ENCODE data around the gene ABCC6. TPM values are rescaled to one million over a fixed set of nuclear protein-coding genes. Genes with fewer than 3 reads are reported as not detected.
"Not testable (repeated sequence)": the region's sequence is repeated elsewhere in the genome, so short reads cannot be mapped to it uniquely, and the experiment has no call there.

The ABCC6 gene
- polyA plus RNA-seq, 1 of the 3 experiments (the other 2 are of a cell fraction): 0.71 TPM

- H3K9me3 ChIP-seq; H4K20me1 ChIP-seq (ENCODE audit: insufficient read depth); H3K27ac ChIP-seq (ENCODE audit: low read depth in 2 of 2, low read length in 1 of 2); CTCF ChIA-PET; H3K27me3 ChIP-seq (ENCODE audit: insufficient read depth); H3K4me2 ChIP-seq; H3F3A ChIP-seq (replicated peaks; ENCODE audit: insufficient read depth); H3K9ac ChIP-seq; H3K4me3 ChIP-seq (ENCODE audit: low read depth in 2 of 2, low read length in 1 of 2); H3K9me2 ChIP-seq; H3K4me1 ChIP-seq (ENCODE audit: control insufficient read depth in 1 of 2, insufficient read depth in 2 of 2, low read depth in 1 of 2, low read length in 1 of 2); DNase-seq; H3K36me3 ChIP-seq (replicated peaks in 1 of 2; ENCODE audit: control insufficient read depth in 1 of 2, insufficient read depth in 2 of 2, low read length in 1 of 2); POLR2A ChIA-PET; H2AFZ ChIP-seq (ENCODE audit: low read depth); H3K79me2 ChIP-seq (ENCODE audit: insufficient read depth): not testable (repeated sequence)
- WGBS (ENCODE audit: low lambda C conversion rate): no CpG with 5 or more reads among the region's 2 CpGs
These were observed 40.7 kb upstream of the ABCC6 start for GRCh38 chr16:16263947-16264346.

GRCh38 chr16:16262954-16263555 lies 39.8 kb upstream of the ABCC6 start:
- DNase-seq; POLR2A ChIA-PET; H3K36me3 ChIP-seq (replicated peaks in 1 of 2; ENCODE audit: control insufficient read depth in 1 of 2, insufficient read depth in 2 of 2, low read length in 1 of 2); H4K20me1 ChIP-seq (ENCODE audit: insufficient read depth); H3K4me2 ChIP-seq; H3K9me3 ChIP-seq; H3F3A ChIP-seq (replicated peaks; ENCODE audit: insufficient read depth); H3K9ac ChIP-seq; H3K4me3 ChIP-seq (ENCODE audit: low read depth in 2 of 2, low read length in 1 of 2); H3K27ac ChIP-seq (ENCODE audit: low read depth in 2 of 2, low read length in 1 of 2); H2AFZ ChIP-seq (ENCODE audit: low read depth); H3K79me2 ChIP-seq (ENCODE audit: insufficient read depth); H3K4me1 ChIP-seq (ENCODE audit: control insufficient read depth in 1 of 2, insufficient read depth in 2 of 2, low read depth in 1 of 2, low read length in 1 of 2); CTCF ChIA-PET; H3K27me3 ChIP-seq (ENCODE audit: insufficient read depth); H3K9me2 ChIP-seq: not testable (repeated sequence)
- WGBS (ENCODE audit: low lambda C conversion rate): 98% methylated on average over 6 of the region's 15 CpGs

GRCh38 chr16:16259971-16260370 lies 36.7 kb upstream of the ABCC6 start:
- H3K9me3 ChIP-seq; H3F3A ChIP-seq (replicated peaks; ENCODE audit: insufficient read depth); H3K27me3 ChIP-seq (ENCODE audit: insufficient read depth); H3K4me2 ChIP-seq; H3K9me2 ChIP-seq; H3K9ac ChIP-seq; POLR2A ChIA-PET; H3K36me3 ChIP-seq (replicated peaks in 1 of 2; ENCODE audit: control insufficient read depth in 1 of 2, insufficient read depth in 2 of 2, low read length in 1 of 2); H3K4me3 ChIP-seq (ENCODE audit: low read depth in 2 of 2, low read length in 1 of 2); CTCF ChIA-PET; H3K79me2 ChIP-seq (ENCODE audit: insufficient read depth); H3K27ac ChIP-seq (ENCODE audit: low read depth in 2 of 2, low read length in 1 of 2); DNase-seq; H3K4me1 ChIP-seq (ENCODE audit: control insufficient read depth in 1 of 2, insufficient read depth in 2 of 2, low read depth in 1 of 2, low read length in 1 of 2); H4K20me1 ChIP-seq (ENCODE audit: insufficient read depth); H2AFZ ChIP-seq (ENCODE audit: low read depth): not testable (repeated sequence)
- 100% methylated on average over 1 of the region's 4 CpGs for WGBS (ENCODE audit: low lambda C conversion rate)

GRCh38 chr16:16258822-16259221 lies 35.5 kb upstream of the ABCC6 start:
- H3K4me2 ChIP-seq; H3K9me2 ChIP-seq; H3K79me2 ChIP-seq (ENCODE audit: insufficient read depth); H3K27ac ChIP-seq (ENCODE audit: low read depth in 2 of 2, low read length in 1 of 2); H3K9ac ChIP-seq; H3F3A ChIP-seq (replicated peaks; ENCODE audit: insufficient read depth); H3K4me3 ChIP-seq (ENCODE audit: low read depth in 2 of 2, low read length in 1 of 2); DNase-seq; H3K36me3 ChIP-seq (replicated peaks in 1 of 2; ENCODE audit: control insufficient read depth in 1 of 2, insufficient read depth in 2 of 2, low read length in 1 of 2); H3K27me3 ChIP-seq (ENCODE audit: insufficient read depth); CTCF ChIA-PET; H4K20me1 ChIP-seq (ENCODE audit: insufficient read depth); POLR2A ChIA-PET; H3K4me1 ChIP-seq (ENCODE audit: control insufficient read depth in 1 of 2, insufficient read depth in 2 of 2, low read depth in 1 of 2, low read length in 1 of 2); H2AFZ ChIP-seq (ENCODE audit: low read depth); H3K9me3 ChIP-seq: not testable (repeated sequence)
- 100% methylated on average over 7 of the region's 7 CpGs for WGBS (ENCODE audit: low lambda C conversion rate)

All from SK-N-SH (cell line).